Measurements from ENCODE around the gene PPFIBP2.

DNA sequence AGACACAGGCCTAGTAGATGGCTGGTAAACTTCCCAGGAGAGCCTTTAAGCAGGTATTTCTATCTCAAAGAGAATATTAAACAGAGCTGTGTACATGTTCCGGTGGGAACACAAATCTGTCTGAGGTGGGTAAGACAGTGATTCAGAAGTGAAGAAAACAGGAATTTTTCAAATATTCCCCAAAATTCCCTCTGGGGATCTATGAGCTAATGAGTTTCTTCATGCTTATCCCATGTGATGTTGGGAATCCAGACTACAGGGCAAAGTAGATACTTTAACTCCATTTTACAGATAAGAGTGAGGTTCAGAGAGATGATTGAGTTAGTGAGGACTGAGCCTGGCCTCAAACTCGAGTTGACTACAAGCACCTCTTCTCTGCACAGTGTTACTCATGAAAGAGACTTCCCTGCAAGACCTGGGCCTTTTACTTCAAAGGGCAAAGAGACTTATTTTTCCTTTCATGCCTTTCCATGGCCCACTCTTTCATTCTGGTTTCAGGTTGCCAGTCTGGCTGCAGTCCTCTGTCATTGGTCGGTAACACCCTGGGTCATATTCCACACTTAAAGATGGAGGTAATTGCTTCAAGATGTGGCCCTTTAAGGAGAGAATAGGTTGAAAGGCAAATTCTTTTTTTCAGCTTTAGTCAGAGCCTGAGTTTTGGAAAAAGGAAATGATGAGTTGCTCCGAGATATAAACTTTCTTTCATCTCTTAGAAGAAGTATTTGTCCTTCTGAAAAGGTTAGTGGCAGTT is 89.4 kb downstream of the PPFIBP2 start:
- TF ChIP-seq CTCF (IDR thresholded peaks at IDR 0.05) (no peak), POLR2A (IDR thresholded peaks at IDR 0.05) (no peak)

Data from adrenal gland (tissue), 5 donors.